OCI-LY3 (cell line): ENCODE measurements around the gene RELB.

Experiments
- EZH2phosphoT487 ChIP-seq: fragments of 200-600 bp; shearing (Covaris generic); IDR thresholded peaks from 2 replicates; pipeline ENCODE4 v1.6.1; 2018; ENCODE audit warnings: antibody characterized with exemption, mixed run types, low read depth
- TF ChIP-seq, protein P1 (sequence below): fragments of 200-600, 300-600 bp; sonication (generic); IDR thresholded peaks from 2 replicates; pipeline ENCODE4 v1.5.1; 2014; ENCODE audit warnings: antibody characterized with exemption, low read length, low read depth

DNA sequence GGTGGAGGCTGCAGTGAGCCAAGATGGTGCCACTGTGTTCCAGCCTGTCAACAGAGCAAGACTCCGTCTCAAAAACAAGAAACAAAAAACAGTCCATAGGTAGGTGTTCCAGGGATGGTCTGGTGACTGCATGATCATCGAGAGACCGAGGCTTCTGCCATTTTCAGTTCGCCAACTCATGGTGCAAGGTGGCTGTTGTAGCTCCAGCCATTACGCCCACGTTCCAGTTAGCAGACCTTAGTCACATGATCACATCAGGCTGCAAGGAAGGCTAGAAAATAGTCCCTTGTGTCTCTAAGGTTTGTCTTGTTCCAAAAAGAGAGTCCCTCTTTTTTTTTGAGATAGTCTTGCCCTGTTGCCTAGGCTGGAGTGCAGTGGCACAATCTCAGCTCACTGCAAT is 34.5 kb downstream of the RELB start:
- TF ChIP-seq, protein P1, sequence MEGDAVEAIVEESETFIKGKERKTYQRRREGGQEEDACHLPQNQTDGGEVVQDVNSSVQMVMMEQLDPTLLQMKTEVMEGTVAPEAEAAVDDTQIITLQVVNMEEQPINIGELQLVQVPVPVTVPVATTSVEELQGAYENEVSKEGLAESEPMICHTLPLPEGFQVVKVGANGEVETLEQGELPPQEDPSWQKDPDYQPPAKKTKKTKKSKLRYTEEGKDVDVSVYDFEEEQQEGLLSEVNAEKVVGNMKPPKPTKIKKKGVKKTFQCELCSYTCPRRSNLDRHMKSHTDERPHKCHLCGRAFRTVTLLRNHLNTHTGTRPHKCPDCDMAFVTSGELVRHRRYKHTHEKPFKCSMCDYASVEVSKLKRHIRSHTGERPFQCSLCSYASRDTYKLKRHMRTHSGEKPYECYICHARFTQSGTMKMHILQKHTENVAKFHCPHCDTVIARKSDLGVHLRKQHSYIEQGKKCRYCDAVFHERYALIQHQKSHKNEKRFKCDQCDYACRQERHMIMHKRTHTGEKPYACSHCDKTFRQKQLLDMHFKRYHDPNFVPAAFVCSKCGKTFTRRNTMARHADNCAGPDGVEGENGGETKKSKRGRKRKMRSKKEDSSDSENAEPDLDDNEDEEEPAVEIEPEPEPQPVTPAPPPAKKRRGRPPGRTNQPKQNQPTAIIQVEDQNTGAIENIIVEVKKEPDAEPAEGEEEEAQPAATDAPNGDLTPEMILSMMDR: no peak
- no peak for TF ChIP-seq EZH2phosphoT487
